CD1c-positive myeloid dendritic cell (primary cell): ENCODE results near the gene SORBS1.
A peak's percentile ranks its signal among the peaks of the same experiment; 100 is the strongest.
"Not testable (repeated sequence)": the region's sequence is repeated elsewhere in the genome, so short reads cannot be mapped to it uniquely, and the experiment has no call there.

ENCODE experiments used
- DNase-seq: peaks from one replicate; pipeline ENCODE4 v3.0.0-alpha.2; 2016; ENCODE audit errors: extremely low spot score

SORBS1 gene

GRCh38 chr10:95388539-95388938, 172.6 kb downstream of the SORBS1 start:
- DNase-seq: peak; percentile 26

- DNase-seq: no peak
Observed at GRCh38 chr10:95388109-95388471, 173.1 kb downstream of the SORBS1 start.

GRCh38 chr10:95384011-95384704, 177.0 kb downstream of the SORBS1 start:
- no peak for DNase-seq

GRCh38 chr10:95382596-95382995, 178.6 kb downstream of the SORBS1 start:
- no peak for DNase-seq

- DNase-seq: peak; percentile 24
Observed at GRCh38 chr10:95382174-95382573, 179.0 kb downstream of the SORBS1 start.

- no peak for DNase-seq
Observed at GRCh38 chr10:95377950-95378349, 183.2 kb downstream of the SORBS1 start.

GRCh38 chr10:95375418-95375817, 185.8 kb downstream of the SORBS1 start:
- DNase-seq: no peak

GRCh38 chr10:95374597-95375209, 186.5 kb downstream of the SORBS1 start:
- DNase-seq: peak; percentile 90

- DNase-seq: no peak
Observed at GRCh38 chr10:95373660-95374059, 187.5 kb downstream of the SORBS1 start.

- no peak for DNase-seq
Observed at GRCh38 chr10:95364342-95364741, 196.8 kb downstream of the SORBS1 start.

- DNase-seq: peak; percentile 78
Observed at GRCh38 chr10:95363303-95363912, 197.8 kb downstream of the SORBS1 start.

- no peak for DNase-seq
Observed at GRCh38 chr10:95360122-95360714, 201.0 kb downstream of the SORBS1 start.

GRCh38 chr10:95359466-95359865, 201.7 kb downstream of the SORBS1 start:
- no peak for DNase-seq

- DNase-seq: no peak
Observed at GRCh38 chr10:95356190-95356955, 204.8 kb downstream of the SORBS1 start.

- DNase-seq: no peak
Observed at GRCh38 chr10:95355301-95355700, 205.9 kb downstream of the SORBS1 start.

GRCh38 chr10:95354110-95354509, 207.1 kb downstream of the SORBS1 start:
- DNase-seq: no peak

- DNase-seq: no peak
Observed at GRCh38 chr10:95353123-95353522, 208.0 kb downstream of the SORBS1 start.

GRCh38 chr10:95352684-95353083, 208.5 kb downstream of the SORBS1 start:
- no peak for DNase-seq

- DNase-seq: no peak
Observed at GRCh38 chr10:95350830-95351228, 210.3 kb downstream of the SORBS1 start.

- DNase-seq: no peak
Observed at GRCh38 chr10:95350219-95350829, 210.8 kb downstream of the SORBS1 start.

- not testable (repeated sequence) for DNase-seq
Observed at GRCh38 chr10:95347402-95347766, 213.8 kb downstream of the SORBS1 start.
